ENCODE data around the gene PTPRM. TPM values are rescaled to one million over a fixed set of nuclear protein-coding genes. Genes with fewer than 3 reads are reported as not detected.

The PTPRM gene
- total RNA-seq, 1 donor from 2014 or later, result 71.3 TPM

- no peaks in the 10 kb centered on the region for H3K36me3 Mint-ChIP-seq
- no peak overlapping the region for H3K27ac Mint-ChIP-seq
- no peak for DNase-seq (ENCODE audit: low spot score in 2 of 2, unreplicated experiment in 2 of 2)
- H3K27me3 Mint-ChIP-seq (ENCODE audit: low read depth), result no peaks in the 10 kb centered on the region
- no peaks in the 10 kb centered on the region for H3K9me3 Mint-ChIP-seq
- no peak overlapping the region for H3K4me3 Mint-ChIP-seq
- no peak for TF ChIP-seq CTCF (IDR thresholded peaks at IDR 0.05; ENCODE audit: unreplicated experiment)
- H3K4me1 Mint-ChIP-seq, result no peaks in the 10 kb centered on the region
Measured at GRCh38 chr18:8298186-8298585, 731.1 kb downstream of the PTPRM start.

GRCh38 chr18:8299054-8299980 lies 732.2 kb downstream of the PTPRM start:
- Mint-ChIP-seq H3K9me3 (no peaks in the 10 kb centered on the region), H3K27ac (no peak overlapping the region), H3K36me3 (no peaks in the 10 kb centered on the region), H3K4me3 (no peak overlapping the region), H3K4me1 (no peaks in the 10 kb centered on the region), H3K27me3 (ENCODE audit: low read depth) (no peaks in the 10 kb centered on the region)
- TF ChIP-seq CTCF (IDR thresholded peaks at IDR 0.05; ENCODE audit: unreplicated experiment), result no peak
- no peak for DNase-seq (ENCODE audit: low spot score in 2 of 2, unreplicated experiment in 2 of 2)

GRCh38 chr18:8300751-8301410 lies 733.8 kb downstream of the PTPRM start:
- no peak for TF ChIP-seq CTCF (IDR thresholded peaks at IDR 0.05; ENCODE audit: unreplicated experiment)
- Mint-ChIP-seq H3K4me3 (no peak overlapping the region), H3K9me3 (no peaks in the 10 kb centered on the region), H3K27me3 (ENCODE audit: low read depth) (no peaks in the 10 kb centered on the region), H3K4me1 (no peaks in the 10 kb centered on the region), H3K36me3 (no peaks in the 10 kb centered on the region), H3K27ac (no peak overlapping the region)
- DNase-seq (ENCODE audit: low spot score in 2 of 2, unreplicated experiment in 2 of 2), result no peak

- Mint-ChIP-seq H3K4me3 (no peak overlapping the region), H3K4me1 (peaks cover 3% of the 10 kb centered on the region), H3K9me3 (no peaks in the 10 kb centered on the region), H3K27me3 (ENCODE audit: low read depth) (no peaks in the 10 kb centered on the region), H3K27ac (no peak overlapping the region), H3K36me3 (peaks cover 1% of the 10 kb centered on the region)
- TF ChIP-seq CTCF (IDR thresholded peaks at IDR 0.05; ENCODE audit: unreplicated experiment), result no peak
- no peak for DNase-seq (ENCODE audit: low spot score in 2 of 2, unreplicated experiment in 2 of 2)
Measured at GRCh38 chr18:8301427-8302172, 734.5 kb downstream of the PTPRM start.

GRCh38 chr18:8303151-8303755 lies 736.1 kb downstream of the PTPRM start:
- Mint-ChIP-seq H3K27me3 (ENCODE audit: low read depth) (no peaks in the 10 kb centered on the region), H3K9me3 (no peaks in the 10 kb centered on the region), H3K36me3 (peaks cover 6% of the 10 kb centered on the region), H3K4me1 (peaks cover 6% of the 10 kb centered on the region), H3K4me3 (no peak overlapping the region), H3K27ac (no peak overlapping the region)
- DNase-seq (ENCODE audit: low spot score in 2 of 2, unreplicated experiment in 2 of 2), result no peak
- TF ChIP-seq CTCF (IDR thresholded peaks at IDR 0.05; ENCODE audit: unreplicated experiment), result no peak
